GM23338 (cell line): ENCODE data around the gene ADGRB3.

Experiments
- CREB1 ChIP-seq: fragments of 250-450 bp; sonication (Bioruptor Pico); IDR thresholded peaks from 2 replicates; pipeline ENCODE4 v1.5.0; 2020; ENCODE audit warnings: low read depth, mild to moderate bottlenecking, moderate library complexity
- CTCF ChIP-seq, 2 experiments: fragments of 200-600 bp in 1 of 2; sonication (generic) in 1 of 2; conservative IDR thresholded peaks; 2 replicates each; pipeline versions ENCODE4 v1.5.1 to v1.6.1; 2016 to 2017; ENCODE audit warnings: antibody characterized with exemption in 2 of 2, low read depth in 2 of 2, mild to moderate bottlenecking in 2 of 2, moderate library complexity in 1 of 2
- EZH2 ChIP-seq: fragments of 200-600 bp; sonication (generic); IDR thresholded peaks from one replicate; pipeline ENCODE4 v1.8.0; 2017; ENCODE audit warnings: antibody characterized with exemption, mild to moderate bottlenecking, low read depth; ENCODE audit not compliant: unreplicated experiment
- EZH2phosphoT487 ChIP-seq: fragments of 200-600 bp; sonication (generic); IDR thresholded peaks from one replicate; pipeline ENCODE4 v1.8.1; 2018; ENCODE audit warnings: antibody characterized with exemption; ENCODE audit not compliant: unreplicated experiment
- JUNB ChIP-seq: IDR thresholded peaks from one replicate; pipeline ENCODE4 v1.6.1; 2016; ENCODE audit warnings: antibody characterized with exemption; ENCODE audit not compliant: unreplicated experiment
- NANOG ChIP-seq: IDR thresholded peaks from 2 replicates; pipeline ENCODE4 v1.6.1; 2016; ENCODE audit warnings: antibody characterized with exemption, borderline replicate concordance
- POLR2AphosphoS5 ChIP-seq: IDR thresholded peaks from 2 replicates; pipeline ENCODE4 v1.6.1; 2016; ENCODE audit warnings: antibody characterized with exemption, low read depth
- STAT1 ChIP-seq: IDR thresholded peaks from one replicate; pipeline ENCODE4 v1.6.1; 2016; ENCODE audit warnings: antibody characterized with exemption; ENCODE audit not compliant: unreplicated experiment
- ZNF331 ChIP-seq: fragments of 250-450 bp; sonication (Bioruptor Pico); IDR thresholded peaks from 2 replicates; pipeline ENCODE4 v1.5.0; 2020; ENCODE audit warnings: low read depth, mild to moderate bottlenecking, moderate library complexity
- TF ChIP-seq, protein P1 (sequence below): IDR thresholded peaks from one replicate; pipeline ENCODE4 v1.6.1; 2018; ENCODE audit warnings: antibody characterized with exemption; ENCODE audit not compliant: unreplicated experiment
- TF ChIP-seq, protein P2 (sequence below): IDR thresholded peaks from 2 replicates; pipeline ENCODE4 v1.6.1; 2016; ENCODE audit warnings: antibody characterized with exemption

GRCh38 chr6:69378326-69378725, 743.2 kb downstream of the ADGRB3 start:
- TF ChIP-seq EZH2 (no peak), EZH2phosphoT487 (no peak), CTCF (conservative IDR thresholded peaks at IDR 0.05; ENCODE audit: low read depth in 2 of 2) (no peak), CREB1 (no peak), POLR2AphosphoS5 (no peak), JUNB (no peak), ZNF331 (CRISPR knock-in tag) (no peak), NANOG (no peak), STAT1 (no peak)
- TF ChIP-seq, protein P1, sequence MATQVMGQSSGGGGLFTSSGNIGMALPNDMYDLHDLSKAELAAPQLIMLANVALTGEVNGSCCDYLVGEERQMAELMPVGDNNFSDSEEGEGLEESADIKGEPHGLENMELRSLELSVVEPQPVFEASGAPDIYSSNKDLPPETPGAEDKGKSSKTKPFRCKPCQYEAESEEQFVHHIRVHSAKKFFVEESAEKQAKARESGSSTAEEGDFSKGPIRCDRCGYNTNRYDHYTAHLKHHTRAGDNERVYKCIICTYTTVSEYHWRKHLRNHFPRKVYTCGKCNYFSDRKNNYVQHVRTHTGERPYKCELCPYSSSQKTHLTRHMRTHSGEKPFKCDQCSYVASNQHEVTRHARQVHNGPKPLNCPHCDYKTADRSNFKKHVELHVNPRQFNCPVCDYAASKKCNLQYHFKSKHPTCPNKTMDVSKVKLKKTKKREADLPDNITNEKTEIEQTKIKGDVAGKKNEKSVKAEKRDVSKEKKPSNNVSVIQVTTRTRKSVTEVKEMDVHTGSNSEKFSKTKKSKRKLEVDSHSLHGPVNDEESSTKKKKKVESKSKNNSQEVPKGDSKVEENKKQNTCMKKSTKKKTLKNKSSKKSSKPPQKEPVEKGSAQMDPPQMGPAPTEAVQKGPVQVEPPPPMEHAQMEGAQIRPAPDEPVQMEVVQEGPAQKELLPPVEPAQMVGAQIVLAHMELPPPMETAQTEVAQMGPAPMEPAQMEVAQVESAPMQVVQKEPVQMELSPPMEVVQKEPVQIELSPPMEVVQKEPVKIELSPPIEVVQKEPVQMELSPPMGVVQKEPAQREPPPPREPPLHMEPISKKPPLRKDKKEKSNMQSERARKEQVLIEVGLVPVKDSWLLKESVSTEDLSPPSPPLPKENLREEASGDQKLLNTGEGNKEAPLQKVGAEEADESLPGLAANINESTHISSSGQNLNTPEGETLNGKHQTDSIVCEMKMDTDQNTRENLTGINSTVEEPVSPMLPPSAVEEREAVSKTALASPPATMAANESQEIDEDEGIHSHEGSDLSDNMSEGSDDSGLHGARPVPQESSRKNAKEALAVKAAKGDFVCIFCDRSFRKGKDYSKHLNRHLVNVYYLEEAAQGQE = no peak
- TF ChIP-seq, protein P2, sequence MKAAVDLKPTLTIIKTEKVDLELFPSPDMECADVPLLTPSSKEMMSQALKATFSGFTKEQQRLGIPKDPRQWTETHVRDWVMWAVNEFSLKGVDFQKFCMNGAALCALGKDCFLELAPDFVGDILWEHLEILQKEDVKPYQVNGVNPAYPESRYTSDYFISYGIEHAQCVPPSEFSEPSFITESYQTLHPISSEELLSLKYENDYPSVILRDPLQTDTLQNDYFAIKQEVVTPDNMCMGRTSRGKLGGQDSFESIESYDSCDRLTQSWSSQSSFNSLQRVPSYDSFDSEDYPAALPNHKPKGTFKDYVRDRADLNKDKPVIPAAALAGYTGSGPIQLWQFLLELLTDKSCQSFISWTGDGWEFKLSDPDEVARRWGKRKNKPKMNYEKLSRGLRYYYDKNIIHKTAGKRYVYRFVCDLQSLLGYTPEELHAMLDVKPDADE = no peak
